Muscle of arm (tissue), 12 donors: ENCODE measurements around the gene CPA3. TPM values are rescaled to one million over a fixed set of nuclear protein-coding genes. Genes with fewer than 3 reads are reported as not detected.
A peak's percentile ranks its signal among the peaks of the same experiment; 100 is the strongest.

Experiments
- DNase-seq: peaks from one replicate; pipeline ENCODE4 v3.0.0-alpha.2; 2013
- polyA plus RNA-seq, 12 donors: library from polyadenylated mRNA; unstranded; fragments of 120-200 nt; gene quantifications; one replicate each; pipeline ENCODE4 v1.2.1, GENCODE V29; 2013; ENCODE audit not compliant: insufficient read length in 12 of 12

CPA3 gene
- polyA plus RNA-seq, 12 donors = 0.90 to 8.5 (median 2.1) TPM; not detected in 2

- no peak for DNase-seq
These were observed 51.0 kb downstream of the CPA3 start for GRCh38 chr3:148916132-148916531.

DNA sequence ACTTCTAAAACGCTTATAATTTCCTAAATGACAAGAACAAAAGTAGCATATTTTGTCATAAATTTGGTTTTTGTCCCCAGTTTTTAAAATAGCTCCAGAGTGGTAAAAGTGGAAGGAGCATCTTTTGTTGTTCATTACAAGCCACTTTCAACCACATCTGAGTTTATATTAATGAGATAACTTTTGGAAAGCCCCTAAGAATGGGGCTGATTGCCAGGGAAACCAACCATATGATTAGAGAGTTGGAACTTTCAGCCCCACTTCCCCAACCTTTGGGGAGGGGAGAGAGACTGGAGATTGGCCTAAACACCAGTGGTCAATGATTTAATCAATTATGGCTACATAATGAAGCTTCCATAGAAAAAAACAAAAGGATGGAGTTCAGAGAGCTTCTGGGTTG is 57.4 kb downstream of the CPA3 start:
- no peak for DNase-seq

GRCh38 chr3:148923592-148923991 is 58.5 kb downstream of the CPA3 start:
- DNase-seq = no peak

GRCh38 chr3:148924562-148924961 is 59.5 kb downstream of the CPA3 start:
- DNase-seq = no peak

- no peak for DNase-seq
These were observed 60.7 kb downstream of the CPA3 start for GRCh38 chr3:148925845-148926244.

- DNase-seq = no peak
These were observed 65.7 kb downstream of the CPA3 start for GRCh38 chr3:148930752-148931151.

GRCh38 chr3:148931574-148931973 is 66.5 kb downstream of the CPA3 start:
- DNase-seq = no peak

DNA sequence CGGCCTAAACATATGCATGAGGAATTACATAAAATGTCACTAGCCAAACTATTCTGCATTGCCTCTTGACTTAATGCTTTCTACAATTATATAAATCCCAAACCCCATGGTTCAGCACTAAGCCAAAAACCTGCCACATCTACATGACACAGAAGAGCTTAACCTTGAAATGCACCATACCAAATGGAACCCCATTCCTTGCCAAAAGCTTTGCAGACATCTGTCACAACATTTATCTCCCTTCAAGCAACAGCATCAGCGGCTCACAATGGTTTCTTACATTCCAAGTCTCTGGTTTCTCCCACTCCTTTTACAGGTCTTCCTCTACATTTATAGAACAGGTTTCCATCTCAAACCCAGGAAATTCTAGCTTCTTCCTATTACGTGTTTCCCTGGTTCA is 67.9 kb downstream of the CPA3 start:
- DNase-seq = no peak

GRCh38 chr3:148937467-148938255 is 72.6 kb downstream of the CPA3 start:
- DNase-seq = no peak

DNA sequence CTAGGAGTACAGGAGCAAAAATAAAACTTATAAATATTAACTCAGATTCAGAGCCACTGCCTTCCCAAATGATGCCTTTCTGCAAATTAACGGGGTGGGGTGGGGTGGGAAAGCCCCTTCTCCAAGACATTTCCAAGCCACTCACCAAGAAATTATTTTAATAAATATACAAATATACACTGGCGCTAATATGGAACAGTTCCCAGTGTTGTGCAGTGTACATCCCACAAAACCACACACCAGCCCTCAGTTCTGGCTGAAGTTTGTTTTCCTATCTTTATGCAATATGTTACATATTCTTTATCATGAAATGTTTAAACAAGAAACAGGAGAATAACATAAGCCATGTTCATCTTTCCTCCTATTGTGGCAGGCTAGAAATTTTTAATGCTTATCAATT is 73.2 kb downstream of the CPA3 start:
- no peak for DNase-seq

DNA sequence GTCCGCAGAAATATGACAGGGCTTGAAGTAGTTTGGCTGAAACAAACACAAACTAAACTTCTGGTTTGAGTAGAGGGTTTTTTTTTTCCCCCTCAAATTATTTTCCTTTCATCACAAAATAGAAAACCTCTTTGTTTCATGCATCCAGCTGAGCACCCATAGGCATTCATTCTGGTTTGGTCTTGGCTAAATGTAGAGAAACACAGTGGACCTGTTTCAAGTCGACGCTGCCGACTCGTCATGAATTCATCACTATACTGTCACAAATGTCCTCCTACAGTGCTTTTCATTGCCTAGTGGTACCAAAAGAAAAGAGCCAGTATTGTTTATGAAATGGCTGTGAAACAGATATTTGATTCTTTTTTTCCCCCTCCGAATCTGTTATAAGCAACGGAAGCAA is 73.8 kb downstream of the CPA3 start:
- no peak for DNase-seq

GRCh38 chr3:148940983-148941382 is 75.9 kb downstream of the CPA3 start:
- DNase-seq = no peak

DNA sequence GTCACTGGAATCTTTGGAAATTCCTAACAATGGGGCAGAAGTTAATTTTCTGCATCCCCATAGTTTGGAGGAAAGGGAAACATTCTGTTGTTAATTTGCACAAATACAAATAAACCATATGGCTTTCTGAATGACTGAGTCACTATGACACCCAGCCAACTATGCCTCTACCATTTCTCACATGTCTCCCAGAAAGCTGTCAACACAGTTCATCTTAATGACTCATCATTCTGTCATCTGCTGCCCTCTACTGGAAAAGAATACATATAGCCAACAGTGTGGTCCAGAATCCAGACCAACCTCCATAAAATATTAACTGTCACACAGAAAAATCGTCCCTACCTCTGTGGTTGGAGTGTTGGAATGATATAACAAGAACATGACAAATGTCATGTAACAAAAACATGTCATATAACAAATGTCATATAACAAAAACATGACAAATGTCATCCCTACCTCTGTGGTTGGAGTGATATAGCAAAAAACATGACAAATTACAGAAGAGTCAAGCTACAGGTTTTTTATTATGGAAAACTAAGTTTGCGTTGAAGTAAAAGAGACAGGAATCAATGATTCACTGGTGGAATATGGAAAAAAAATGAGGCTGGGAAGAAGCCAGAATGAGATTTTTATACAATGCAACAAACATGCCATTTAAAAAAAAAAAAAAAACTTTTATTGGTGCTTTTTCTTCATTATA is 78.6 kb downstream of the CPA3 start:
- peak; percentile 65 for DNase-seq

- no peak for DNase-seq
These were observed 80.0 kb downstream of the CPA3 start for GRCh38 chr3:148945116-148945515.

Other genes starting within 250 kb of the CPA3 start
- gene AGTR1, start 167.4 kb upstream of the CPA3 start, polyA plus RNA-seq = 10 to 100 TPM in 11 of 12 donors, not detected in 1; 22.3 to 49.3 (median 31.8) TPM
- gene CPB1, start 37.5 kb upstream of the CPA3 start, polyA plus RNA-seq = 1 to 10 TPM in 9 of 12 donors, under 1 TPM in 1, not detected in 2; 0.90 to 3.9 (median 1.3) TPM
- gene GYG1, start 126.2 kb downstream of the CPA3 start, polyA plus RNA-seq = 100 to 1,000 TPM in 1 of 12 donors, 10 to 100 TPM in 10, not detected in 1; 34.6 to 128 (median 78.5) TPM
- gene HLTF, start 221.2 kb downstream of the CPA3 start, polyA plus RNA-seq = 10 to 100 TPM in 11 of 12 donors, not detected in 1; 15.2 to 32.1 (median 21.3) TPM